RCC 7860 (cell line): Measurements from ENCODE around the gene ENO1.

Source experiments
- DNase-seq: peaks from one replicate; pipeline ENCODE4 v3.0.0-alpha.2; 2015; ENCODE audit warnings: low spot score
- FAIRE-seq: peaks from 2 replicates; lab custom pipeline; 2012; peaks lifted over from hg19 to GRCh38; lab: Jason Lieb, UNC

Gene ENO1

DNA sequence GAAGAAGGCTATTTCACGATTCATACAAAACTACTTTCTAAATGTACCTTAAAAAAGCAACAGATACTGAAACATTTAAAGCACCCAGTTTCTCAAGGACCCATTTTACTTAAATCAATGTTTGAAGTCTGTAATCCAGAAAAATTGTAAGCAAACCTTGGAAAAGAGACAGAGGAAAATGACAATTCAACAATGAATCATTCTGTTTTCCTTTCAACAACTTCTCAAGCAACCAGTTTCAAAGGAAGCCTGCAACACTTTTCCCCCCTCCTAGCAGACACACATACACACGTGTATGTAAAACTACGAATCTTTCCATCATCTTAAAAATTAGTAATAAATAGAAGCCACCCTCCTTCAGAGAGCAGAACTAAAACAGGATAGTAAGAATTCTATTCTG, 62.2 kb downstream of the ENO1 start:
- peak; percentile 23 for DNase-seq
- peak; percentile 14 for FAIRE-seq

DNA sequence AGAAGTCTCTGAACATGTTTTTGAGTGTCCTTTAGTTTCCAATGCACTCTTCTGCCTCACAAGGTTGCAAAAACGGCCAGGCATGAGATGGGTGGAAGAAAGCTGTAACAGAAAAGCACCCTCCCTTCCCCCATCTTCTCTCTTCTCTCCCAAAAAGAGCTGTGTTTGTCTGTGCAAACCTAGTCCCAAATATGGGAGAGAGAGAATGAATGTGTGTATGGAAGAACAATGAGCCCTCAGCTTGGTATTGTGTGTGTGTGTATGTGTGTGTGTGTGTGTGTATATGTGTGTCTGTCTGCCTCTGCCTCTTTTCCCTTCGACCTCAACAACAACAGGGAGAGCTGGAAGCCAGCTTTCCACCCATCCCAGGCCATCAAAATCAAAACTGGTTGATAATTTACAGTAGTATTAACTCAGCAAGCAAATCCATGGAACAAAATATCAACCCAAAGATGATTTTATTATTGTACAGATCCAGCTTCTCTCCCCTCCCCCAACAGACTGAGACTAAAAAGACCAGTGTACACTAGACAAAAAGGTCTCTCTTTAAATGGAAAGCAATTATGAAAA, 62.8 kb downstream of the ENO1 start:
- FAIRE-seq = no peak
- DNase-seq = no peak

DNA sequence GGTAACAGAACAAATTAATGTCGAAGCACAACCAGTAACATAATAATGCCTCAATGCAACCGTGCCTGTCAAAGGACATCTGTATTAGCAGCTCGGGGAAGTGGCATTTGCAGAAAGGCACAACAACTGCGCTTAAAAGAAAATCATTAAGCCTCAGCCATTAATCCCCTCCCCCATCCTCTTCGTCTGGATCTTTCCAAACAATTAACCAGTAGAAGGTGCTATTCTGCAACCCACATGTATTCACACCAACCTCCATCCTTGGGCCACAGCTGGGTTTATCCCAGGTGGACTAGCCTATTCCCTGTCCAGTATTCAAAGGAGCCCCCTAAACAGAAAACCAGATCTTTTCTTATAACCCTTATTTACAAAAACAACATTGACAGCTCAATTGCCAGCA, 63.6 kb downstream of the ENO1 start:
- no peak for FAIRE-seq

DNA sequence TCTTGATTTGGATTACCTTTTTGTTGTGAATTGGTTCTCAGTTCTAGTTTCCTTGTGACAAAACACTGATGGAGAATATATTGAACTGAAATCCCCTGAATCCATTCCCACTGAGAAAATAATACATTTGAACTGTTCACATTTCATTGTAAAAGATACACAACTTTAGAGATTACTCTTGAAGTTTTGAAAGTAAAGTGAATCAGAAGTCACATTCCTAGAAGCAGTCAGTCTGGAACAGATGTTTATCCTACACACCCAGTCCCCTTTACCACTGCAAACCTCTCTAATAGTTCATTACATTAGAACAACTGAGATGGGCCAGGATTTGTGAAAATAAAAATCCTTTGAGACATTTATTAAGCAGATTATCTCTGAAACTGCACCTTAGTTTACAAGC, 64.5 kb downstream of the ENO1 start:
- FAIRE-seq (peak; percentile 65), DNase-seq (no peak)

More for the DNA sequence above, 63.6 kb downstream of the ENO1 start:
- DNase-seq = no peak

DNA sequence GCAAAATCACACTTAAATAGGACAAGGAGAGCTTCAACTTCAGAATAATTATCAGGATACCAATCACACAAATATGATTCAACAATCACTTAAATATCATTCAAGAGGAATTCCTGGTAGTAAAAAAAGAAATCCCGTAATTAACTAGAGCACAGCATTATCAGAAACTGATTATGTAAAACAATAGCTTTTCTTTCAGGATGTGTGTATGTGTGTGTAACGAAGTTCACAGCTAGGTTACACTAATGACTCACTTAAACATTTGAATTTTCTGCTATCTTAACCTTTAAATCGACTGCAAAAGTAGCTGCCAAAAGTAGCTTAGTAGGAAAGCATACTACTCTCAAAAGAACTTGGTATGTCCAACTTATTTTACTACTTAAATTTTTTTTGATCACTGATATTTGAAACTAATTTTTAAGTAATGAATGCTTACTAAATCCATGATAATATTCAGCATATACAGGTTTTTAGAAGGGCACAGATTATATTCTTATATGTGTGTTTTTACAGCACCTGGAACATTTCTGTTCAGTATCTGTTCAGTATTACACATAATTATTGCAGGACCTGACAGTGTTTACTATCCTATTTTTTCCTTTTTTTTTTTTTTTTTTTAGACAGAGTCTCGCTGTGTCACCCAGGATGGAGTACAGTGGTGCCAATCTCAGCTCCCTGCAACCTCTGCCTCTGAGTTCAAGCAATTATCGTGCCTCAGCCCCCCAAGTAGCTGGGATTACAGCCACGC, 65.3 kb downstream of the ENO1 start:
- DNase-seq = peak; percentile 26
- FAIRE-seq = peak; percentile 75

DNA sequence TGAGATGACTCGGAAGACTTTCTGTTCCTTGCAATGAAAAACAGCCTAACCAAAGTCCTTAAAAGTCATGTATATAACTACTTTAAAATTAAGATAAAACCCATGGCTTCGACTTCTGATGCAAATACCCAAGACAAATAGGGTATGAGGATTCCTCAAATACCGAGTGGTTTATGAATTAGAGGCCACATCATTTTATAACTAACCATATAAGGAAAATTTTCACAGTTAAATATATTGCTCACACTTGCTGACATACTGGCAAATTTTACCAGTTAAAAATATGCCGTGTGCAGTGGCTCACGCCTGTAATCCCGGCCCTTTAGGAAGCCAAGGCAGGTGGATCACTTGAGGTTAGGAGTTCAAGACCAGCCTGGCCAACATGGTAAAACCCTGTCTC, 66.4 kb downstream of the ENO1 start:
- FAIRE-seq = no peak
- no peak for DNase-seq
